Measurements from ENCODE around the gene C16orf74.

The C16orf74 gene

GRCh38 chr16:85724126-85724879, 26.6 kb downstream of the C16orf74 start:
- no peaks in the 10 kb centered on the region for H3K4me1 ChIP-seq (ENCODE audit: control insufficient read depth in 5 of 5, insufficient read depth in 5 of 5, low read length in 5 of 5)
- peaks cover 0 to 3% (median 0%) of the 10 kb centered on the region in 5 donors for H3K36me3 ChIP-seq (ENCODE audit: control insufficient read depth in 5 of 5, insufficient read depth in 5 of 5, low read length in 5 of 5)
- H3K9me3 ChIP-seq (ENCODE audit: control insufficient read depth in 5 of 5, low read length in 5 of 5): no peaks in the 10 kb centered on the region
- H3K4me3 ChIP-seq (ENCODE audit: low read depth in 1 of 5, low read length in 5 of 5): no peak overlapping the region
- peaks cover 0 to 4% (median 0%) of the 10 kb centered on the region in 5 donors for H3K27me3 ChIP-seq (ENCODE audit: control insufficient read depth in 5 of 5, insufficient read depth in 4 of 5, low read length in 5 of 5)
- H3K27ac ChIP-seq (ENCODE audit: low read depth, low read length): no peak overlapping the region
- no peak overlapping the region for H3K9ac ChIP-seq (ENCODE audit: low read length in 5 of 5)

- Histone ChIP-seq H3K4me3 (ENCODE audit: low read depth in 1 of 5, low read length in 5 of 5) (no peak overlapping the region), H3K9me3 (ENCODE audit: control insufficient read depth in 5 of 5, low read length in 5 of 5) (no peaks in the 10 kb centered on the region), H3K36me3 (ENCODE audit: control insufficient read depth in 5 of 5, insufficient read depth in 5 of 5, low read length in 5 of 5) (peaks cover 0 to 3% (median 0%) of the 10 kb centered on the region in 5 donors), H3K27ac (ENCODE audit: low read depth, low read length) (no peak overlapping the region), H3K9ac (ENCODE audit: low read length in 5 of 5) (no peak overlapping the region), H3K4me1 (ENCODE audit: control insufficient read depth in 5 of 5, insufficient read depth in 5 of 5, low read length in 5 of 5) (peaks cover 0 to 6% (median 6%) of the 10 kb centered on the region in 5 donors), H3K27me3 (ENCODE audit: control insufficient read depth in 5 of 5, insufficient read depth in 4 of 5, low read length in 5 of 5) (peaks cover 0 to 4% (median 0%) of the 10 kb centered on the region in 5 donors)
Measured at GRCh38 chr16:85722128-85722893, 28.6 kb downstream of the C16orf74 start.

- H3K27ac ChIP-seq (ENCODE audit: low read depth, low read length): no peak overlapping the region
- no peaks in the 10 kb centered on the region for H3K9me3 ChIP-seq (ENCODE audit: control insufficient read depth in 5 of 5, low read length in 5 of 5)
- peaks cover 0 to 26% (median 21%) of the 10 kb centered on the region in 5 donors for H3K4me1 ChIP-seq (ENCODE audit: control insufficient read depth in 5 of 5, insufficient read depth in 5 of 5, low read length in 5 of 5)
- no peaks in the 10 kb centered on the region for H3K36me3 ChIP-seq (ENCODE audit: control insufficient read depth in 5 of 5, insufficient read depth in 5 of 5, low read length in 5 of 5)
- H3K4me3 ChIP-seq (ENCODE audit: low read depth in 1 of 5, low read length in 5 of 5): no peak overlapping the region
- H3K9ac ChIP-seq (ENCODE audit: low read length in 5 of 5): no peak overlapping the region
- peaks cover 0 to 10% (median 3%) of the 10 kb centered on the region in 5 donors for H3K27me3 ChIP-seq (ENCODE audit: control insufficient read depth in 5 of 5, insufficient read depth in 4 of 5, low read length in 5 of 5)
Measured at GRCh38 chr16:85720302-85720637, 30.6 kb downstream of the C16orf74 start.

- Histone ChIP-seq H3K9ac (ENCODE audit: low read length in 5 of 5) (no peak overlapping the region), H3K4me1 (ENCODE audit: control insufficient read depth in 5 of 5, insufficient read depth in 5 of 5, low read length in 5 of 5) (peaks cover 0 to 29% (median 23%) of the 10 kb centered on the region in 5 donors), H3K27me3 (ENCODE audit: control insufficient read depth in 5 of 5, insufficient read depth in 4 of 5, low read length in 5 of 5) (peaks cover 0 to 10% (median 3%) of the 10 kb centered on the region in 5 donors), H3K27ac (ENCODE audit: low read depth, low read length) (no peak overlapping the region), H3K36me3 (ENCODE audit: control insufficient read depth in 5 of 5, insufficient read depth in 5 of 5, low read length in 5 of 5) (no peaks in the 10 kb centered on the region), H3K4me3 (ENCODE audit: low read depth in 1 of 5, low read length in 5 of 5) (no peak overlapping the region), H3K9me3 (ENCODE audit: control insufficient read depth in 5 of 5, low read length in 5 of 5) (no peaks in the 10 kb centered on the region)
Measured at GRCh38 chr16:85719605-85720301, 31.1 kb downstream of the C16orf74 start.

GRCh38 chr16:85718682-85719081, 32.2 kb downstream of the C16orf74 start:
- H3K27ac ChIP-seq (ENCODE audit: low read depth, low read length): no peak overlapping the region
- H3K4me3 ChIP-seq (ENCODE audit: low read depth in 1 of 5, low read length in 5 of 5): no peak overlapping the region
- H3K9ac ChIP-seq (ENCODE audit: low read length in 5 of 5): no peak overlapping the region
- H3K36me3 ChIP-seq (ENCODE audit: control insufficient read depth in 5 of 5, insufficient read depth in 5 of 5, low read length in 5 of 5): no peaks in the 10 kb centered on the region
- no peaks in the 10 kb centered on the region for H3K9me3 ChIP-seq (ENCODE audit: control insufficient read depth in 5 of 5, low read length in 5 of 5)
- peaks cover 0 to 29% (median 23%) of the 10 kb centered on the region in 5 donors for H3K4me1 ChIP-seq (ENCODE audit: control insufficient read depth in 5 of 5, insufficient read depth in 5 of 5, low read length in 5 of 5)
- H3K27me3 ChIP-seq (ENCODE audit: control insufficient read depth in 5 of 5, insufficient read depth in 4 of 5, low read length in 5 of 5): peaks cover 0 to 10% (median 3%) of the 10 kb centered on the region in 5 donors

GRCh38 chr16:85718153-85718477, 32.8 kb downstream of the C16orf74 start:
- H3K27ac ChIP-seq (ENCODE audit: low read depth, low read length): no peak overlapping the region
- peaks cover 0 to 29% (median 23%) of the 10 kb centered on the region in 5 donors for H3K4me1 ChIP-seq (ENCODE audit: control insufficient read depth in 5 of 5, insufficient read depth in 5 of 5, low read length in 5 of 5)
- peaks cover 0 to 10% (median 3%) of the 10 kb centered on the region in 5 donors for H3K27me3 ChIP-seq (ENCODE audit: control insufficient read depth in 5 of 5, insufficient read depth in 4 of 5, low read length in 5 of 5)
- H3K9me3 ChIP-seq (ENCODE audit: control insufficient read depth in 5 of 5, low read length in 5 of 5): no peaks in the 10 kb centered on the region
- H3K4me3 ChIP-seq (ENCODE audit: low read depth in 1 of 5, low read length in 5 of 5): no peak overlapping the region
- H3K9ac ChIP-seq (ENCODE audit: low read length in 5 of 5): no peak overlapping the region
- no peaks in the 10 kb centered on the region for H3K36me3 ChIP-seq (ENCODE audit: control insufficient read depth in 5 of 5, insufficient read depth in 5 of 5, low read length in 5 of 5)

GRCh38 chr16:85717393-85718152, 33.3 kb downstream of the C16orf74 start:
- no peak overlapping the region for H3K9ac ChIP-seq (ENCODE audit: low read length in 5 of 5)
- H3K4me3 ChIP-seq (ENCODE audit: low read depth in 1 of 5, low read length in 5 of 5): no peak overlapping the region
- H3K27ac ChIP-seq (ENCODE audit: low read depth, low read length): no peak overlapping the region
- no peaks in the 10 kb centered on the region for H3K36me3 ChIP-seq (ENCODE audit: control insufficient read depth in 5 of 5, insufficient read depth in 5 of 5, low read length in 5 of 5)
- H3K27me3 ChIP-seq (ENCODE audit: control insufficient read depth in 5 of 5, insufficient read depth in 4 of 5, low read length in 5 of 5): peaks cover 0 to 10% (median 3%) of the 10 kb centered on the region in 5 donors
- H3K9me3 ChIP-seq (ENCODE audit: control insufficient read depth in 5 of 5, low read length in 5 of 5): peaks cover 0 to 3% (median under 1%) of the 10 kb centered on the region in 5 donors
- H3K4me1 ChIP-seq (ENCODE audit: control insufficient read depth in 5 of 5, insufficient read depth in 5 of 5, low read length in 5 of 5): peaks cover 0 to 29% (median 23%) of the 10 kb centered on the region in 5 donors

GRCh38 chr16:85716680-85717038, 34.2 kb downstream of the C16orf74 start:
- H3K4me3 ChIP-seq (ENCODE audit: low read depth in 1 of 5, low read length in 5 of 5): no peak overlapping the region
- peaks cover 2 to 12% (median 9%) of the 10 kb centered on the region in 5 donors for H3K9me3 ChIP-seq (ENCODE audit: control insufficient read depth in 5 of 5, low read length in 5 of 5)
- H3K4me1 ChIP-seq (ENCODE audit: control insufficient read depth in 5 of 5, insufficient read depth in 5 of 5, low read length in 5 of 5): peaks cover 0 to 29% (median 23%) of the 10 kb centered on the region in 5 donors
- H3K9ac ChIP-seq (ENCODE audit: low read length in 5 of 5): no peak overlapping the region
- H3K27ac ChIP-seq (ENCODE audit: low read depth, low read length): no peak overlapping the region
- peaks cover 0 to 3% (median 0%) of the 10 kb centered on the region in 5 donors for H3K36me3 ChIP-seq (ENCODE audit: control insufficient read depth in 5 of 5, insufficient read depth in 5 of 5, low read length in 5 of 5)
- H3K27me3 ChIP-seq (ENCODE audit: control insufficient read depth in 5 of 5, insufficient read depth in 4 of 5, low read length in 5 of 5): peaks cover 0 to 10% (median 3%) of the 10 kb centered on the region in 5 donors

GRCh38 chr16:85716022-85716679, 34.7 kb downstream of the C16orf74 start:
- Histone ChIP-seq H3K9me3 (ENCODE audit: control insufficient read depth in 5 of 5, low read length in 5 of 5) (peaks cover 2 to 12% (median 10%) of the 10 kb centered on the region in 5 donors), H3K9ac (ENCODE audit: low read length in 5 of 5) (peak overlapping the region in 2 of 5 donors; percentile 19 to 30), H3K4me3 (ENCODE audit: low read depth in 1 of 5, low read length in 5 of 5) (no peak overlapping the region), H3K27me3 (ENCODE audit: control insufficient read depth in 5 of 5, insufficient read depth in 4 of 5, low read length in 5 of 5) (peaks cover 0 to 10% (median 3%) of the 10 kb centered on the region in 5 donors), H3K36me3 (ENCODE audit: control insufficient read depth in 5 of 5, insufficient read depth in 5 of 5, low read length in 5 of 5) (peaks cover 0 to 4% (median 0%) of the 10 kb centered on the region in 5 donors), H3K4me1 (ENCODE audit: control insufficient read depth in 5 of 5, insufficient read depth in 5 of 5, low read length in 5 of 5) (peaks cover 0 to 29% (median 23%) of the 10 kb centered on the region in 5 donors), H3K27ac (ENCODE audit: low read depth, low read length) (no peak overlapping the region)
